Endothelial cell of umbilical vein (primary cell): Measurements from ENCODE around the gene ZP1.

Experiments
- CTCF ChIP-seq, 2 donors: IDR thresholded peaks; 1 replicate in 1 of 2; 2 replicates in 1 of 2; pipeline ENCODE4 v1.5.1; 2011; ENCODE audit warnings: low read length in 2 of 2, mild to moderate bottlenecking in 2 of 2, moderate library complexity in 2 of 2, control low read depth in 1 of 2, inconsistent platforms in 1 of 2, low read depth in 1 of 2; ENCODE audit not compliant: insufficient read depth in 1 of 2; ENCODE audit errors: extremely low read depth in 1 of 2
- POLR2A ChIP-seq: IDR thresholded peaks from 2 replicates; pipeline ENCODE4 v1.6.1; 2012; ENCODE audit warnings: low read depth, mild to moderate bottlenecking, control low read depth, low read length
- POLR2AphosphoS5 ChIP-seq: IDR thresholded peaks from 2 replicates; pipeline ENCODE4 v1.6.1; 2012; ENCODE audit warnings: low read depth, mild to moderate bottlenecking, control low read depth, low read length, moderate library complexity; ENCODE audit not compliant: insufficient read depth

GRCh38 chr11:60922906-60923305 lies 55.6 kb downstream of the ZP1 start:
- TF ChIP-seq CTCF (IDR thresholded peaks at IDR 0.05; ENCODE audit: extremely low read depth in 1 of 2, insufficient read depth in 1 of 2, low read depth in 1 of 2, low read length in 2 of 2), result no peak
- TF ChIP-seq POLR2AphosphoS5, result no peak
- no peak for TF ChIP-seq POLR2A
